Keratinocyte (primary cell): ENCODE results near the gene ZNF689. TPM values are rescaled to one million over a fixed set of nuclear protein-coding genes. Genes with fewer than 3 reads are reported as not detected.

ENCODE experiments used
- DNase-seq: peaks from one replicate; pipeline ENCODE4 v3.0.0-alpha.2; 2011; ENCODE audit warnings: low read depth, missing footprints, low spot score
- FAIRE-seq: peaks from 2 replicates; lab custom pipeline; 2011; peaks lifted over from hg19 to GRCh38; lab: Jason Lieb, UNC
- H2AFZ ChIP-seq: 2 replicates; pipeline ENCODE4 v1.6.0; 2012; ENCODE audit warnings: low read length, control low read depth, inconsistent platforms; ENCODE audit not compliant: control insufficient read depth
- H3K27ac ChIP-seq: 2 replicates; pipeline ENCODE4 v1.5.1; 2011; ENCODE audit warnings: low read length; ENCODE audit not compliant: control insufficient read depth, insufficient read depth
- H3K27me3 ChIP-seq: 3 replicates; pipeline ENCODE4 v1.6.0; 2011; ENCODE audit warnings: low read length; ENCODE audit not compliant: control insufficient read depth, insufficient read depth; ENCODE audit errors: extremely low read depth
- H3K36me3 ChIP-seq, 2 experiments: 2 replicates in 1 of 2; 3 replicates in 1 of 2; pipeline ENCODE4 v1.5.1; 2011; ENCODE audit warnings: low read length in 2 of 2, mild to moderate bottlenecking in 1 of 2; ENCODE audit not compliant: control insufficient read depth in 2 of 2, insufficient read depth in 2 of 2; ENCODE audit errors: extremely low read depth in 1 of 2
- H3K4me1 ChIP-seq: 3 replicates; pipeline ENCODE4 v1.5.1; 2011; ENCODE audit warnings: low read length; ENCODE audit not compliant: control insufficient read depth, insufficient read depth; ENCODE audit errors: extremely low read depth
- H3K4me2 ChIP-seq: 3 replicates; pipeline ENCODE4 v1.6.0; 2011; ENCODE audit warnings: low read depth, low read length; ENCODE audit not compliant: control insufficient read depth, insufficient read depth; ENCODE audit errors: extremely low read depth
- H3K4me3 ChIP-seq, 3 experiments: fragments of 200-600 bp in 1 of 3; sonication (generic) in 1 of 3; 2 replicates in 2 of 3; 3 replicates in 1 of 3; pipeline ENCODE4 v1.5.1; 2011 to 2016; ENCODE audit warnings: low read length in 3 of 3, mild to moderate bottlenecking in 3 of 3, control low read depth in 2 of 3, inconsistent platforms in 1 of 3, low read depth in 1 of 3, mixed read lengths in 1 of 3, mixed run types in 1 of 3, moderate library complexity in 1 of 3; ENCODE audit not compliant: control insufficient read depth in 2 of 3, insufficient read depth in 2 of 3; ENCODE audit errors: extremely low read depth in 1 of 3
- H3K79me2 ChIP-seq: 2 replicates; pipeline ENCODE4 v1.6.0; 2012; ENCODE audit warnings: low read length; ENCODE audit not compliant: control insufficient read depth, insufficient read depth
- H3K9ac ChIP-seq: 3 replicates; pipeline ENCODE4 v1.6.0; 2011; ENCODE audit warnings: low read length; ENCODE audit not compliant: control insufficient read depth, insufficient read depth; ENCODE audit errors: extremely low read depth
- H3K9me1 ChIP-seq: 3 replicates; pipeline ENCODE4 v1.6.0; 2011; ENCODE audit warnings: low read length; ENCODE audit not compliant: control insufficient read depth, insufficient read depth; ENCODE audit errors: extremely low read depth
- H3K9me3 ChIP-seq: 2 replicates; pipeline ENCODE4 v1.5.1; 2012; ENCODE audit warnings: low read depth, low read length; ENCODE audit not compliant: control insufficient read depth
- H4K20me1 ChIP-seq: 3 replicates; pipeline ENCODE4 v1.6.0; 2011; ENCODE audit warnings: low read length; ENCODE audit not compliant: control insufficient read depth, insufficient read depth; ENCODE audit errors: extremely low read depth
- CTCF ChIP-seq, 3 experiments: IDR thresholded peaks in 1 of 3; conservative IDR thresholded peaks in 1 of 3; optimal IDR thresholded peaks in 1 of 3; 2 replicates in 2 of 3; 3 replicates in 1 of 3; pipeline versions ENCODE3 to v1.5.1; 2011; ENCODE audit warnings: low read length in 3 of 3, mild to moderate bottlenecking in 3 of 3, moderate library complexity in 2 of 3, control low read depth in 1 of 3, inconsistent platforms in 1 of 3; ENCODE audit not compliant: insufficient read depth in 2 of 3; ENCODE audit errors: extremely low read depth in 1 of 3
- EZH2 ChIP-seq: IDR thresholded peaks from one replicate; pipeline ENCODE4 v1.6.1; 2012; ENCODE audit warnings: inconsistent platforms, mild to moderate bottlenecking, low read length, moderate library complexity
- dilution Hi-C: fragments of 300-500 bp; cut with MboI; formaldehyde crosslinking; loops from one replicate; pipeline ENCODE4 v1.7.0; 2020; ENCODE audit warnings: low sequenced_read_pairs; ENCODE audit not compliant: extremely low pct_ligation_motif_present
- polyA plus RNA-seq, 5 experiments: library from polyadenylated mRNA; depleted of rRNA in 3 of 5; stranded (reverse) in 3 of 5; stranded (forward) in 1 of 5; unstranded in 1 of 5; fragments of >200 nt; gene quantifications; 1 replicate in 1 of 5; 2 replicates in 3 of 5; 3 replicates in 1 of 5; pipeline versions ENCODE4 v1.2.1 to v1.2.3, GENCODE V29; 2011 to 2012; ENCODE audit warnings: missing spikeins in 2 of 5, low read depth in 1 of 5, low replicate concordance in 1 of 5

Gene ZNF689
- polyA plus RNA-seq, 1 donor (not counting 4 experiments of a cell fraction or from before 2014, with no cell fraction given), result 3.3 TPM

DNA sequence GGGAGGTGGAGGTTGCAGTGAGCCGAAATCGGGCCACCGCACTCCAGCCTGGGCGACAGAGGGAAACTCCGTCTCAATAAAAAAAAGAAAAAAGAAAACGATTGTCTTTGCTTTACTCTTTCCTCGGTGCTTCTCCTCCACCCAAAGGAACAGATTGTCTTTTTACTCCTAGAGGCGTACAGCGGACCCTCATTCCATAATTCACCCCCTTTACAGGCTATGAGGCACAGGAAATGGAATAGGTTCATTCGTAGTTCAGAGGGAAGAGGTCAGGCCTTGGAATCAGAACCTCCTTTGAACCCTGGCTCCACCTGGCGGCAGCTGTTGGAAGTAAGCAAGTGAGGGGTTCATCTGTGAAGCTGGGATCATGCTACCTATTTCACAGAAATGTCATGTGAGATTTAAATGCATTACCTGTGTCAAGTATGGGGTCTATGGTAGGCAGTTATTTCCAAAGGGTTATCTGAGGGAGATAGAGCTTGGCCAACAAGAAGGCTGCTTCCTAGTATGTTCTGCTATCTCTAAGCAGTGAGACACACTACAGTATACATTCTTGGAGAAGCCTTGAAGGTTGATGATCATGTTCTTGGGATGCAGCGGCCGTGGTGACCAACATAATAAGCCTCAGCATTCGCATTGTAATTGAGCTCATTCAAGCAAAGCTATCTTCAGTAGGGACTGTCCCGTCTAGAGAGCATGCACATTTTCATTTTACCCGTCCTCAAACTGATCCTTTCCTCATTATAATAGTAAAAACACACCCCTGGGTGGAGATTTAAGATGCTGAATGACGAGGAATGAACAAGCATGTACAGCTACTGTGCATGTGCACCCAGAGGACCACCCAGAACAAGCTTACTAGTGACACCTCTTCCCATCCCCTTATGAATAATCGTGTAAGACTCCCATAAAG lies 18.7 kb upstream of the ZNF689 start:
- peak overlapping the region; percentile 61 for H2AFZ ChIP-seq
- TF ChIP-seq CTCF (optimal IDR thresholded peaks at IDR 0.05 in 1 of 3, IDR thresholded peaks at IDR 0.05 in 1 of 3, conservative IDR thresholded peaks at IDR 0.05 in 1 of 3; ENCODE audit: extremely low read depth in 1 of 3, insufficient read depth in 2 of 3, low read length in 3 of 3) (peak; percentile 87 to 97 (median 90)), EZH2 (no peak)
- H3K4me3 ChIP-seq, result no peak overlapping the region
- no peak overlapping the region for H3K9ac ChIP-seq
- H4K20me1 ChIP-seq, result no peaks in the 10 kb centered on the region
- H3K27ac ChIP-seq, result no peak overlapping the region
- no peaks in the 10 kb centered on the region for H3K9me1 ChIP-seq
- H3K36me3 ChIP-seq, result no peaks in the 10 kb centered on the region
- no peak overlapping the region for H3K4me2 ChIP-seq
- peak; percentile 80 for FAIRE-seq
- H3K79me2 ChIP-seq, result no peaks in the 10 kb centered on the region
- H3K27me3 ChIP-seq, result no peaks in the 10 kb centered on the region
- no peak for DNase-seq
- peaks cover 4% of the 10 kb centered on the region for H3K4me1 ChIP-seq
- no peaks in the 10 kb centered on the region for H3K9me3 ChIP-seq
- dilution Hi-C loops, result no loop called here

- H3K4me2 ChIP-seq, result no peak overlapping the region
- TF ChIP-seq CTCF (optimal IDR thresholded peaks at IDR 0.05 in 1 of 3, IDR thresholded peaks at IDR 0.05 in 1 of 3, conservative IDR thresholded peaks at IDR 0.05 in 1 of 3; ENCODE audit: extremely low read depth in 1 of 3, insufficient read depth in 2 of 3, low read length in 3 of 3) (no peak), EZH2 (no peak)
- H3K27me3 ChIP-seq, result no peaks in the 10 kb centered on the region
- dilution Hi-C loops, result no loop called here
- H3K36me3 ChIP-seq, result no peaks in the 10 kb centered on the region
- DNase-seq (no peak), FAIRE-seq (no peak)
- H2AFZ ChIP-seq, result no peak overlapping the region
- peaks cover 11% of the 10 kb centered on the region for H3K4me1 ChIP-seq
- no peak overlapping the region for H3K4me3 ChIP-seq
- no peak overlapping the region for H3K9ac ChIP-seq
- H3K27ac ChIP-seq, result no peak overlapping the region
- H4K20me1 ChIP-seq, result no peaks in the 10 kb centered on the region
- H3K9me1 ChIP-seq, result no peaks in the 10 kb centered on the region
- peaks cover 5% of the 10 kb centered on the region for H3K9me3 ChIP-seq
- H3K79me2 ChIP-seq, result no peaks in the 10 kb centered on the region
Observed at GRCh38 chr16:30626236-30626635, 16.0 kb upstream of the ZNF689 start.
